Peyer's patch (tissue), 4 donors: Measurements from ENCODE around the gene SNAPC4. TPM values are rescaled to one million over a fixed set of nuclear protein-coding genes. Genes with fewer than 3 reads are reported as not detected.

Experiments
- DNase-seq, 3 donors: peaks; one replicate each; pipeline ENCODE4 v3.0.0-alpha.2; 2017 to 2019
- H3K27ac ChIP-seq, 4 donors: fragments of 200-600 bp; sonication (generic); one replicate each; pipeline ENCODE4 v1.5.1; 2016 to 2019
- H3K27me3 ChIP-seq, 2 donors: fragments of 200-600 bp; sonication (generic); one replicate each; pipeline ENCODE4 v1.5.1; 2019
- H3K36me3 ChIP-seq, 3 donors: fragments of 200-600 bp; sonication (generic); one replicate each; pipeline ENCODE4 v1.5.1; 2016 to 2019
- H3K4me1 ChIP-seq, 4 donors: fragments of 200-600 bp; sonication (generic); one replicate each; pipeline ENCODE4 v1.5.1; 2016 to 2019
- H3K4me3 ChIP-seq, 4 donors: fragments of 200-600 bp; sonication (generic); 1 replicate in 3 of 4; 2 replicates in 1 of 4; pipeline ENCODE4 v1.5.1; 2016 to 2019; ENCODE audit warnings: mild to moderate bottlenecking in 1 of 4
- H3K9me3 ChIP-seq, 4 donors: fragments of 200-600 bp; sonication (generic); one replicate each; pipeline ENCODE4 v1.5.1; 2016 to 2019; ENCODE audit warnings: mild to moderate bottlenecking in 1 of 4
- CTCF ChIP-seq, 6 experiments: fragments of 450-650 bp in 4 of 6; fragments of 200-600 bp in 2 of 6; sonication (generic) in 1 of 6; IDR thresholded peaks; one replicate each; pipeline ENCODE4 v1.5.1; 2017 to 2019; ENCODE audit warnings: antibody characterized with exemption in 6 of 6, mild to moderate bottlenecking in 3 of 6, moderate library complexity in 1 of 6
- POLR2A ChIP-seq, 2 donors: fragments of 450-650 bp; IDR thresholded peaks; one replicate each; pipeline ENCODE4 v1.5.1; 2017; ENCODE audit warnings: antibody characterized with exemption in 2 of 2, mild to moderate bottlenecking in 2 of 2, moderate library complexity in 2 of 2
- total RNA-seq, 4 donors: library from RNA; depleted of rRNA; stranded (reverse); fragments of >200 nt; gene quantifications; one replicate each; pipeline ENCODE4 v1.1.0, GENCODE V29; 2016

The SNAPC4 gene
- total RNA-seq, 4 donors from 2014 or later = 6.3 to 58.6 (median 13.2) TPM

- DNase-seq = no peak
- Histone ChIP-seq H3K4me1 (no peaks in the 10 kb centered on the region), H3K27me3 (no peaks in the 10 kb centered on the region), H3K36me3 (peaks cover 0 to 98% (median 0%) of the 10 kb centered on the region in 3 donors), H3K9me3 (no peaks in the 10 kb centered on the region), H3K27ac (no peak overlapping the region), H3K4me3 (no peak overlapping the region)
- no peak for TF ChIP-seq POLR2A (IDR thresholded peaks at IDR 0.05)
- no peak for TF ChIP-seq CTCF (IDR thresholded peaks at IDR 0.05)
These were observed 18.5 kb upstream of the SNAPC4 start for GRCh38 chr9:136418182-136419091.

GRCh38 chr9:136416914-136417313 lies 16.9 kb upstream of the SNAPC4 start:
- H3K27ac ChIP-seq = no peak overlapping the region
- DNase-seq = no peak
- TF ChIP-seq CTCF (IDR thresholded peaks at IDR 0.05) (no peak), POLR2A (IDR thresholded peaks at IDR 0.05) (no peak)
- no peaks in the 10 kb centered on the region for H3K27me3 ChIP-seq
- no peaks in the 10 kb centered on the region for H3K9me3 ChIP-seq
- H3K4me1 ChIP-seq = peaks cover 0 to 5% (median 0%) of the 10 kb centered on the region in 4 donors
- H3K36me3 ChIP-seq = peaks cover 0 to 90% (median 0%) of the 10 kb centered on the region in 3 donors
- no peak overlapping the region for H3K4me3 ChIP-seq

GRCh38 chr9:136416427-136416826 lies 16.5 kb upstream of the SNAPC4 start:
- H3K27me3 ChIP-seq = no peaks in the 10 kb centered on the region
- TF ChIP-seq POLR2A (IDR thresholded peaks at IDR 0.05) (no peak), CTCF (IDR thresholded peaks at IDR 0.05) (no peak)
- H3K4me1 ChIP-seq = peaks cover 0 to 9% (median 3%) of the 10 kb centered on the region in 4 donors
- peaks cover 0 to 85% (median 0%) of the 10 kb centered on the region in 3 donors for H3K36me3 ChIP-seq
- H3K4me3 ChIP-seq = no peak overlapping the region
- no peak for DNase-seq
- no peak overlapping the region for H3K27ac ChIP-seq
- H3K9me3 ChIP-seq = no peaks in the 10 kb centered on the region

- TF ChIP-seq POLR2A (IDR thresholded peaks at IDR 0.05) (no peak), CTCF (IDR thresholded peaks at IDR 0.05) (no peak)
- no peaks in the 10 kb centered on the region for H3K9me3 ChIP-seq
- H3K27ac ChIP-seq = no peak overlapping the region
- H3K27me3 ChIP-seq = no peaks in the 10 kb centered on the region
- DNase-seq = no peak
- H3K4me1 ChIP-seq = peaks cover 0 to 28% (median 18%) of the 10 kb centered on the region in 4 donors
- peaks cover 0 to 53% (median 0%) of the 10 kb centered on the region in 3 donors for H3K36me3 ChIP-seq
- no peak overlapping the region for H3K4me3 ChIP-seq
These were observed 13.0 kb upstream of the SNAPC4 start for GRCh38 chr9:136412962-136413361.

- TF ChIP-seq CTCF (IDR thresholded peaks at IDR 0.05) = no peak
- no peak for TF ChIP-seq POLR2A (IDR thresholded peaks at IDR 0.05)
- peaks cover 0 to 53% (median 0%) of the 10 kb centered on the region in 3 donors for H3K36me3 ChIP-seq
- no peaks in the 10 kb centered on the region for H3K27me3 ChIP-seq
- no peaks in the 10 kb centered on the region for H3K9me3 ChIP-seq
- DNase-seq = no peak
- peaks cover 0 to 28% (median 18%) of the 10 kb centered on the region in 4 donors for H3K4me1 ChIP-seq
- H3K27ac ChIP-seq = peak overlapping the region in 1 of 4 donors; percentile 89
- peak overlapping the region; percentile 72 to 99 (median 96) for H3K4me3 ChIP-seq
These were observed 11.4 kb upstream of the SNAPC4 start for GRCh38 chr9:136411378-136411777.
